Measurements from ENCODE around the gene LIG4.

The LIG4 gene

DNA sequence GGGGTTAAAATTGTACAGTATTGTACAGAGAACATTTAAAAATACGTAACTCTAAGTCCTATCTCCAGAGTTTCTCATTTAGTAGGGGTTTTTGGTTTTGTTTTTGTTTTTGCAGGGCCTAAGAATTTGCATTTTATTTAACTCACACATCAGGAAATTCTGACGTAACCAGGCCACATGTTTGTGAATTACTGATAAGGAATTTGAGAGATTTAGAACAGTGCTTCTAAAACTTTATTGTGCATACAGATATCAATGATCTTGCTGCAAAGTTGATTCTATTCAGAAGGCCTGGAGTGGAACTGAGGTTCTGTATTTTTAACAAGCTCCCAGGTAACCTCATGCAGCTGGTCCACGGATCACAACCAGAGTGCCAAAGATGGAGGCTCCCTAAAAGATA, 49.3 kb downstream of the LIG4 start:
- Histone ChIP-seq H3K9me3 (ENCODE audit: control insufficient read depth in 5 of 5, low read length in 5 of 5) (peaks cover 0 to 7% (median 4%) of the 10 kb centered on the region in 5 donors), H3K36me3 (ENCODE audit: control insufficient read depth in 5 of 5, insufficient read depth in 5 of 5, low read length in 5 of 5) (no peaks in the 10 kb centered on the region), H3K27me3 (ENCODE audit: control insufficient read depth in 5 of 5, insufficient read depth in 4 of 5, low read length in 5 of 5) (no peaks in the 10 kb centered on the region), H3K4me3 (ENCODE audit: low read depth in 1 of 5, low read length in 5 of 5) (no peak overlapping the region), H3K9ac (ENCODE audit: low read length in 5 of 5) (no peak overlapping the region), H3K4me1 (ENCODE audit: control insufficient read depth in 5 of 5, insufficient read depth in 5 of 5, low read length in 5 of 5) (no peaks in the 10 kb centered on the region), H3K27ac (ENCODE audit: low read depth, low read length) (no peak overlapping the region)

DNA sequence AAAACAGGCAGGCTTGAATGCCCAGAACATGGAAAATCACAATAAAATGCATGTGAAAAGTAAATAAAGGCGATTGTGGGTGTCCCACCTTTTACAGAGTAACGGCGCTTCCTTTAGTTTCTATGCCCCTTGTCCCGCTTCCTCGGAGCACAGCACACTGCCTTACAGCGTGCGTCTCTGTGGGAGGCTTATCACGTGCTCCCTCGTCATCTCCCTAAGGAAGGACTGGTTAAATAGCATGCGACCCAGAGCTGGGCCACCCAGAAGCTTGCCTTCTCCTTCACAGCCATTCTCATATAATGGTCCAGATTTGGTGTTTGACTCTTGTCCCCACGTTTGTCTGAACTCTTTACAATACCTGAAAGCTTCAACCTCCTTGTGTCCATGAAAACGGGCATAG, 56.6 kb downstream of the LIG4 start:
- H3K27me3 ChIP-seq (ENCODE audit: control insufficient read depth in 5 of 5, insufficient read depth in 4 of 5, low read length in 5 of 5) = peaks cover 0 to 2% (median 0%) of the 10 kb centered on the region in 5 donors
- no peaks in the 10 kb centered on the region for H3K4me1 ChIP-seq (ENCODE audit: control insufficient read depth in 5 of 5, insufficient read depth in 5 of 5, low read length in 5 of 5)
- no peaks in the 10 kb centered on the region for H3K36me3 ChIP-seq (ENCODE audit: control insufficient read depth in 5 of 5, insufficient read depth in 5 of 5, low read length in 5 of 5)
- no peak overlapping the region for H3K4me3 ChIP-seq (ENCODE audit: low read depth in 1 of 5, low read length in 5 of 5)
- no peaks in the 10 kb centered on the region for H3K9me3 ChIP-seq (ENCODE audit: control insufficient read depth in 5 of 5, low read length in 5 of 5)
- H3K27ac ChIP-seq (ENCODE audit: low read depth, low read length) = no peak overlapping the region
- no peak overlapping the region for H3K9ac ChIP-seq (ENCODE audit: low read length in 5 of 5)

All from subcutaneous abdominal adipose tissue (tissue), 5 donors.